ENCODE data around the gene CC2D1A. TPM values are rescaled to one million over a fixed set of nuclear protein-coding genes. Genes with fewer than 3 reads are reported as not detected.

Gene CC2D1A
- total and polyA plus RNA-seq, 10 donors: 13.0 to 40.1 (median 27.5) TPM

GRCh38 chr19:13876834-13877233, 29.2 kb upstream of the CC2D1A start, which contains the start of gene NANOS3:
Gene NANOS3, plus strand, starts transcription at chr19:13877134. Its CDS starts 115 bp downstream, at chr19:13877249.
- peaks cover 19 to 49% (median 34%) of the 10 kb centered on the region in 6 donors for H3K4me1 ChIP-seq
- no peak within 1 kb of the TSS for H3K27ac ChIP-seq
- H3K4me3 ChIP-seq: no peak within 1 kb of the TSS
- no peak for DNase-seq
- H3K9me3 ChIP-seq: no peaks in the 10 kb centered on the region
- 47 to 66% (median 62%) methylated on average over 5 of the region's 5 CpGs for WGBS, 5 donors
- TF ChIP-seq POLR2AphosphoS5 (IDR thresholded peaks at IDR 0.05) (no peak), POLR2A (IDR thresholded peaks at IDR 0.05) (no peak)
- TF ChIP-seq, protein P1, sequence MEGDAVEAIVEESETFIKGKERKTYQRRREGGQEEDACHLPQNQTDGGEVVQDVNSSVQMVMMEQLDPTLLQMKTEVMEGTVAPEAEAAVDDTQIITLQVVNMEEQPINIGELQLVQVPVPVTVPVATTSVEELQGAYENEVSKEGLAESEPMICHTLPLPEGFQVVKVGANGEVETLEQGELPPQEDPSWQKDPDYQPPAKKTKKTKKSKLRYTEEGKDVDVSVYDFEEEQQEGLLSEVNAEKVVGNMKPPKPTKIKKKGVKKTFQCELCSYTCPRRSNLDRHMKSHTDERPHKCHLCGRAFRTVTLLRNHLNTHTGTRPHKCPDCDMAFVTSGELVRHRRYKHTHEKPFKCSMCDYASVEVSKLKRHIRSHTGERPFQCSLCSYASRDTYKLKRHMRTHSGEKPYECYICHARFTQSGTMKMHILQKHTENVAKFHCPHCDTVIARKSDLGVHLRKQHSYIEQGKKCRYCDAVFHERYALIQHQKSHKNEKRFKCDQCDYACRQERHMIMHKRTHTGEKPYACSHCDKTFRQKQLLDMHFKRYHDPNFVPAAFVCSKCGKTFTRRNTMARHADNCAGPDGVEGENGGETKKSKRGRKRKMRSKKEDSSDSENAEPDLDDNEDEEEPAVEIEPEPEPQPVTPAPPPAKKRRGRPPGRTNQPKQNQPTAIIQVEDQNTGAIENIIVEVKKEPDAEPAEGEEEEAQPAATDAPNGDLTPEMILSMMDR (IDR thresholded peaks at IDR 0.05 in 8 of 11, conservative IDR thresholded peaks at IDR 0.05 in 3 of 11): no peak
- intact Hi-C loops (cut with DNase I; ENCODE audit: low total_unique reads): no loop called here
- H3K36me3 ChIP-seq: no peaks in the 10 kb centered on the region
- H3K27me3 ChIP-seq (replicated peaks in 1 of 7): peaks cover 0 to 24% (median 5%) of the 10 kb centered on the region in 7 donors

GRCh38 chr19:13877303-13877702, 28.7 kb upstream of the CC2D1A start:
- DNase-seq: no peak
- H3K9me3 ChIP-seq: no peaks in the 10 kb centered on the region
- WGBS, 5 donors: 92 to 94% (median 93%) methylated on average over 24 to 27 of the region's 27 CpGs
- no peak overlapping the region for H3K27ac ChIP-seq
- no peak overlapping the region for H3K4me3 ChIP-seq
- H3K27me3 ChIP-seq (replicated peaks in 1 of 7): peaks cover 0 to 23% (median 5%) of the 10 kb centered on the region in 7 donors
- intact Hi-C loops (cut with DNase I; ENCODE audit: low total_unique reads): no loop called here
- H3K36me3 ChIP-seq: no peaks in the 10 kb centered on the region
- H3K4me1 ChIP-seq: peaks cover 22 to 53% (median 39%) of the 10 kb centered on the region in 6 donors
- TF ChIP-seq, protein P1 (IDR thresholded peaks at IDR 0.05 in 8 of 11, conservative IDR thresholded peaks at IDR 0.05 in 3 of 11): no peak
- TF ChIP-seq POLR2AphosphoS5 (IDR thresholded peaks at IDR 0.05) (no peak), POLR2A (IDR thresholded peaks at IDR 0.05) (no peak)

GRCh38 chr19:13880059-13881043, 25.6 kb upstream of the CC2D1A start:
- Histone ChIP-seq H3K27ac (peak overlapping the region; percentile 48 to 87 (median 76)), H3K27me3 (replicated peaks in 1 of 7) (peaks cover 0 to 6% (median 0%) of the 10 kb centered on the region in 7 donors), H3K36me3 (no peaks in the 10 kb centered on the region), H3K4me3 (peak overlapping the region in 3 of 8 donors; percentile 14 to 54 (median 19)), H3K4me1 (peaks cover 22 to 57% (median 37%) of the 10 kb centered on the region in 6 donors), H3K9me3 (no peaks in the 10 kb centered on the region)
- intact Hi-C loops (cut with DNase I; ENCODE audit: low total_unique reads): loop anchor here (5.0 to 10.0 kb wide), 2 partner anchors 164 to 192 kb away; partner anchors contain the start of gene MISP3
- DNase-seq: peak; percentile 100
- TF ChIP-seq, protein P1 (IDR thresholded peaks at IDR 0.05 in 8 of 11, conservative IDR thresholded peaks at IDR 0.05 in 3 of 11): peak; percentile 99 to 100 (median 100)
- TF ChIP-seq POLR2A (IDR thresholded peaks at IDR 0.05) (no peak), POLR2AphosphoS5 (IDR thresholded peaks at IDR 0.05) (peak; percentile 75 to 89 (median 79))
- WGBS, 5 donors: 5 to 7% (median 5%) methylated on average over 23 to 34 of the region's 34 CpGs

Data from spleen (tissue), 11 donors.